Measurements from ENCODE around the gene PHLDB3. TPM values are rescaled to one million over a fixed set of nuclear protein-coding genes. Genes with fewer than 3 reads are reported as not detected.

The PHLDB3 gene
- total RNA-seq, 1 experiment from 2014 or later: 29.0 TPM

DNA sequence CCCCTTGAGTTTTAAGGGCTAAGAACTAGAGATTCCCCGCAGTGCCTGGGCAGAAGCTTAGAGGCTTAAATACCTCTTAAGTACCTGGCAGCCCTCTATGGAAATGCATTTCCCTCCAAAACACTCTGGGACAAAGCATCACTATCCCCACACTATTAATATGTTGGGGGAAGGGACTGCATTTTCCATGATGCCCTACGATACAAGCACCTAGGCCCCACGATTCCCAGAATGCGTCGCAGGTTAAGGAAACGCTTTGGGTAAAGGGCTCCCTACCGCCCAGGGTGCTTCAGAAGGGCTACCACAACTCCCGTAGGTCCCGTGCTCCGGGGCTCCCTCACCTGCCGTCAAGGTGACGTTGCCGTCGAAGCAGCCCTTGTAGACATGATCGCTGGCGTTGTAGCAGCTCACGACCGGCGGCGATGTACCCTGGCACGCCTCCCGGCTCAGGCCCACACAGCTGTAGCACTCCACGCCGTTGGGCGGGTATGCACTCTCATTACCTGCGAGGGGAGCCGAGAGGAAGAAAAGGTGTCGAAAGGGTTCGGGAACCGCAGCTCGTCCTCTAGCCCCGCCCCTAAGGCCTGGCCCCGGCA lies 41.7 kb downstream of the PHLDB3 start:
- no peaks in the 10 kb centered on the region for H3K9me2 ChIP-seq (replicated peaks; ENCODE audit: low read length)
- ChIA-PET CTCF (interaction anchor here (0.5 to 1.4 kb wide), 3 partner anchors 39 to 69 kb away, joined by 3 to 9 read pairs (median 4); no protein-coding TSS in a partner anchor), POLR2A (ENCODE audit: unreplicated experiment) (interaction anchor here (0.5 kb wide), 1 partner anchor 9 kb away, joined by 9 read pairs; no protein-coding TSS in a partner anchor)
- no peaks in the 10 kb centered on the region for H3F3A ChIP-seq (ENCODE audit: low read length, unreplicated experiment)
- no peak for TF ChIP-seq EZH2 (IDR thresholded peaks at IDR 0.05; ENCODE audit: low read length, unreplicated experiment)
- TF ChIP-seq EZH2phosphoT487 (IDR thresholded peaks at IDR 0.05; ENCODE audit: borderline replicate concordance, low read length): no peak
- TF ChIP-seq, protein P1, sequence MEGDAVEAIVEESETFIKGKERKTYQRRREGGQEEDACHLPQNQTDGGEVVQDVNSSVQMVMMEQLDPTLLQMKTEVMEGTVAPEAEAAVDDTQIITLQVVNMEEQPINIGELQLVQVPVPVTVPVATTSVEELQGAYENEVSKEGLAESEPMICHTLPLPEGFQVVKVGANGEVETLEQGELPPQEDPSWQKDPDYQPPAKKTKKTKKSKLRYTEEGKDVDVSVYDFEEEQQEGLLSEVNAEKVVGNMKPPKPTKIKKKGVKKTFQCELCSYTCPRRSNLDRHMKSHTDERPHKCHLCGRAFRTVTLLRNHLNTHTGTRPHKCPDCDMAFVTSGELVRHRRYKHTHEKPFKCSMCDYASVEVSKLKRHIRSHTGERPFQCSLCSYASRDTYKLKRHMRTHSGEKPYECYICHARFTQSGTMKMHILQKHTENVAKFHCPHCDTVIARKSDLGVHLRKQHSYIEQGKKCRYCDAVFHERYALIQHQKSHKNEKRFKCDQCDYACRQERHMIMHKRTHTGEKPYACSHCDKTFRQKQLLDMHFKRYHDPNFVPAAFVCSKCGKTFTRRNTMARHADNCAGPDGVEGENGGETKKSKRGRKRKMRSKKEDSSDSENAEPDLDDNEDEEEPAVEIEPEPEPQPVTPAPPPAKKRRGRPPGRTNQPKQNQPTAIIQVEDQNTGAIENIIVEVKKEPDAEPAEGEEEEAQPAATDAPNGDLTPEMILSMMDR (conservative IDR thresholded peaks at IDR 0.05; ENCODE audit: low read depth, low read length): no peak
- H2AFZ ChIP-seq (ENCODE audit: low read length): peak overlapping the region; percentile 89
- H3K9ac ChIP-seq (ENCODE audit: low read length): peak overlapping the region; percentile 37
- H3K36me3 ChIP-seq (ENCODE audit: low read depth, low read length): no peaks in the 10 kb centered on the region
- peak overlapping the region; percentile 95 for H3K4me2 ChIP-seq (ENCODE audit: low read length)
- H3K9me3 ChIP-seq (ENCODE audit: low read length): no peaks in the 10 kb centered on the region
- H3K27ac ChIP-seq (ENCODE audit: low read length): no peak overlapping the region
- no peak for ATAC-seq
- H4K20me1 ChIP-seq (ENCODE audit: low read length): no peaks in the 10 kb centered on the region
- intact Hi-C loops (cut with micrococcal nuclease): loop anchor here (5.0 kb wide), 1 partner anchor 39 kb away; the partner anchor contains the start of gene PHLDB3
- H3K27me3 ChIP-seq (ENCODE audit: low read length): no peaks in the 10 kb centered on the region
- 0 out of 2 replicates have a peak, but pooled peaks cover 9% of the 10 kb centered on the region for H3K79me2 ChIP-seq (ENCODE audit: low read length)
- DNase-seq: no peak
- H3K4me1 ChIP-seq (ENCODE audit: insufficient read depth, low read length): peaks cover 36% of the 10 kb centered on the region
- H3K4me3 ChIP-seq (ENCODE audit: low read length): peak overlapping the region; percentile 81
- BruUV-seq (replicated peaks): TSS peak; percentile 20

DNA sequence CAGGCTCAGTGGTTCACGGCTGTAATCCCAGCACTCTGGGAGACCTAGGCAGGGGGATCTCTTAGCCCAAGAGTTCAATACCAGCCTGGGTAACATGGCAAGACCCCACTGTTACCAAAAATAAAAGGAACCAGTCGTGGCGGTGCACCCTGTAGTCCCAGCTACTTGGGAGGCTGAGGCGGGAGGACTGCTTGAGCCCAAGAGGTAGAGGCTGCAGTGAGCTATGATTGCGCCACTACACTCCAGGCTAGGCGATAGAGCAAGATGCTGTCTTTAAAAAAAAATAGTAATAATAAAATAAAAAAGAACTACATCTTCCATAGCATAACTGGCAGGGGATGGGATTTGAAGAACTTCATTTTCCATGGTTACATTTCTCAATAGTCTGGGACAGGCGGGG lies 42.2 kb downstream of the PHLDB3 start:
- Histone ChIP-seq H3K36me3 (ENCODE audit: low read depth, low read length) (no peaks in the 10 kb centered on the region), H3K27ac (ENCODE audit: low read length) (no peak overlapping the region), H3K9ac (ENCODE audit: low read length) (no peak overlapping the region), H2AFZ (ENCODE audit: low read length) (no peak overlapping the region), H3K4me1 (ENCODE audit: insufficient read depth, low read length) (peaks cover 32% of the 10 kb centered on the region), H3K4me3 (ENCODE audit: low read length) (no peak overlapping the region), H3K4me2 (ENCODE audit: low read length) (peak overlapping the region; percentile 95), H3F3A (ENCODE audit: low read length, unreplicated experiment) (no peaks in the 10 kb centered on the region), H4K20me1 (ENCODE audit: low read length) (no peaks in the 10 kb centered on the region), H3K9me2 (replicated peaks; ENCODE audit: low read length) (no peaks in the 10 kb centered on the region), H3K9me3 (ENCODE audit: low read length) (no peaks in the 10 kb centered on the region), H3K27me3 (ENCODE audit: low read length) (no peaks in the 10 kb centered on the region), H3K79me2 (ENCODE audit: low read length) (0 out of 2 replicates have a peak, but pooled peaks cover 9% of the 10 kb centered on the region)
- intact Hi-C loops (cut with micrococcal nuclease): loop anchor here (5.0 kb wide), 1 partner anchor 40 kb away; the partner anchor contains the start of gene PHLDB3
- ATAC-seq (no peak), DNase-seq (no peak)
- no TSS peak for BruUV-seq (replicated peaks)
- TF ChIP-seq, protein P1 (conservative IDR thresholded peaks at IDR 0.05; ENCODE audit: low read depth, low read length): no peak
- TF ChIP-seq EZH2 (IDR thresholded peaks at IDR 0.05; ENCODE audit: low read length, unreplicated experiment) (no peak), EZH2phosphoT487 (IDR thresholded peaks at IDR 0.05; ENCODE audit: borderline replicate concordance, low read length) (no peak)
- CTCF ChIA-PET: interaction anchor here (0.6 kb wide), 1 partner anchor 40 kb away, joined by 4 read pairs; no protein-coding TSS in a partner anchor
- POLR2A ChIA-PET (ENCODE audit: unreplicated experiment): no interaction called here

DNA sequence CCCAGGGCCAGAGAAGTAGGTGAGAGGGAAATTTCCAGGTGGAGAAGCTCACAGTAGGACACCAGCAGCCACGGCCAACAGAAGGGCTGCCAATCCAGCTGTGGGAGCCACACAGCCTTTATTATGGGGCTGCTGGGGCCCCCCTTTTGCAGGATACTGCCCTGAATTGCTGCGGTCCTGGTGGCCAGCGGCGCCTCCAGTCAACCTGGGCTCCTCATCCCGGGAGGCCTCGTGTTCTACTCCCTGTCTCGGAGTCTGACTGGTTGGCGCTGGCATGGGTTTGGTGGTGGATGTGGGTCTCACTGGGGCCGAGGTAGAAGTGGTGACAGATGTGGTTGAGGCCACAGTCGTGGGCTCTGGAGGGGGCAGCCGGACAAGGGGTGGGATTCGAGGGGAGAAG lies 43.2 kb downstream of the PHLDB3 start:
- no peaks in the 10 kb centered on the region for H4K20me1 ChIP-seq (ENCODE audit: low read length)
- no peaks in the 10 kb centered on the region for H3F3A ChIP-seq (ENCODE audit: low read length, unreplicated experiment)
- H3K4me3 ChIP-seq (ENCODE audit: low read length): no peak overlapping the region
- H3K36me3 ChIP-seq (ENCODE audit: low read depth, low read length): no peaks in the 10 kb centered on the region
- no peak overlapping the region for H3K4me2 ChIP-seq (ENCODE audit: low read length)
- ChIA-PET CTCF (no interaction called here), POLR2A (ENCODE audit: unreplicated experiment) (no interaction called here)
- 0 out of 2 replicates have a peak, but pooled peaks cover 9% of the 10 kb centered on the region for H3K79me2 ChIP-seq (ENCODE audit: low read length)
- no peak overlapping the region for H3K27ac ChIP-seq (ENCODE audit: low read length)
- H3K27me3 ChIP-seq (ENCODE audit: low read length): no peaks in the 10 kb centered on the region
- TF ChIP-seq, protein P1 (conservative IDR thresholded peaks at IDR 0.05; ENCODE audit: low read depth, low read length): no peak
- TF ChIP-seq EZH2phosphoT487 (IDR thresholded peaks at IDR 0.05; ENCODE audit: borderline replicate concordance, low read length): no peak
- TF ChIP-seq EZH2 (IDR thresholded peaks at IDR 0.05; ENCODE audit: low read length, unreplicated experiment): no peak
- H3K9me2 ChIP-seq (replicated peaks; ENCODE audit: low read length): no peaks in the 10 kb centered on the region
- intact Hi-C loops (cut with micrococcal nuclease): loop anchor here (5.0 kb wide), 1 partner anchor 41 kb away; the partner anchor contains the start of gene PHLDB3
- no peaks in the 10 kb centered on the region for H3K9me3 ChIP-seq (ENCODE audit: low read length)
- BruUV-seq (replicated peaks): no TSS peak
- DNase-seq (no peak), ATAC-seq (no peak)
- H2AFZ ChIP-seq (ENCODE audit: low read length): no peak overlapping the region
- no peak overlapping the region for H3K9ac ChIP-seq (ENCODE audit: low read length)
- peaks cover 25% of the 10 kb centered on the region for H3K4me1 ChIP-seq (ENCODE audit: insufficient read depth, low read length)

Measured in PC-3 (cell line).